H7 (cell line): ENCODE data around the gene FOXQ1. TPM values are rescaled to one million over a fixed set of nuclear protein-coding genes. Genes with fewer than 3 reads are reported as not detected.
A peak's percentile ranks its signal among the peaks of the same experiment; 100 is the strongest.
"Not testable (repeated sequence)": the region's sequence is repeated elsewhere in the genome, so short reads cannot be mapped to it uniquely, and the experiment has no call there.

Experiments used
- DNase-seq: peaks from one replicate; pipeline ENCODE4 v3.0.0; 2012
- H3K27me3 ChIP-seq: 2 replicates; pipeline ENCODE4 v1.6.0; 2011; ENCODE audit warnings: mild to moderate bottlenecking, low read length; ENCODE audit not compliant: control insufficient read depth, insufficient read depth
- H3K36me3 ChIP-seq: replicated peaks from 2 replicates; pipeline ENCODE4 v1.5.1; 2011; ENCODE audit warnings: low read length; ENCODE audit not compliant: control insufficient read depth, insufficient read depth
- H3K4me3 ChIP-seq: 2 replicates; pipeline ENCODE4 v1.5.1; 2011; ENCODE audit warnings: low read depth, mild to moderate bottlenecking, control low read depth, low read length, moderate library complexity; ENCODE audit not compliant: insufficient read depth
- total RNA-seq: library from RNA; depleted of rRNA; stranded (reverse); fragments of >200 nt; shearing (Covaris generic); gene quantifications from 2 replicates; pipeline ENCODE4 v1.2.3, GENCODE V29; 2014; rRNA removed

FOXQ1 gene
- total RNA-seq, 1 experiment from 2014 or later = 24.8 TPM

GRCh38 chr6:1347161-1347560, 35.3 kb downstream of the FOXQ1 start:
- Histone ChIP-seq H3K27me3 (no peaks in the 10 kb centered on the region), H3K4me3 (no peak overlapping the region), H3K36me3 (no peaks in the 10 kb centered on the region)
- DNase-seq = no peak

- no peak for DNase-seq
- H3K36me3 ChIP-seq = no peaks in the 10 kb centered on the region
- H3K4me3 ChIP-seq = no peak overlapping the region
- no peaks in the 10 kb centered on the region for H3K27me3 ChIP-seq
These were observed 36.8 kb downstream of the FOXQ1 start for GRCh38 chr6:1348675-1349074.

- no peak for DNase-seq
- no peaks in the 10 kb centered on the region for H3K27me3 ChIP-seq
- H3K36me3 ChIP-seq = no peaks in the 10 kb centered on the region
- H3K4me3 ChIP-seq = no peak overlapping the region
These were observed 37.8 kb downstream of the FOXQ1 start for GRCh38 chr6:1349655-1350054.

GRCh38 chr6:1351381-1352008, 39.6 kb downstream of the FOXQ1 start:
- Histone ChIP-seq H3K4me3 (no peak overlapping the region), H3K36me3 (no peaks in the 10 kb centered on the region), H3K27me3 (no peaks in the 10 kb centered on the region)
- no peak for DNase-seq

GRCh38 chr6:1355068-1355467, 43.2 kb downstream of the FOXQ1 start:
- H3K36me3 ChIP-seq, H3K4me3 ChIP-seq, DNase-seq, H3K27me3 ChIP-seq: not testable (repeated sequence)

- not testable (repeated sequence) for DNase-seq, H3K27me3 ChIP-seq, H3K36me3 ChIP-seq, H3K4me3 ChIP-seq
These were observed 49.8 kb downstream of the FOXQ1 start for GRCh38 chr6:1361717-1362116.

GRCh38 chr6:1362643-1363042, 50.7 kb downstream of the FOXQ1 start:
- no peaks in the 10 kb centered on the region for H3K36me3 ChIP-seq
- no peak for DNase-seq
- H3K27me3 ChIP-seq = peaks cover 3% of the 10 kb centered on the region; the same call in 1 of the 2 replicates
- no peak overlapping the region for H3K4me3 ChIP-seq

- DNase-seq = no peak
- H3K4me3 ChIP-seq = no peak overlapping the region
- H3K27me3 ChIP-seq = peaks cover 3% of the 10 kb centered on the region; the same call in 1 of the 2 replicates
- H3K36me3 ChIP-seq = no peaks in the 10 kb centered on the region
These were observed 51.4 kb downstream of the FOXQ1 start for GRCh38 chr6:1363298-1363697.

GRCh38 chr6:1363729-1364572, 52.1 kb downstream of the FOXQ1 start:
- Histone ChIP-seq H3K27me3 (peaks cover 3% of the 10 kb centered on the region; the same call in 1 of the 2 replicates), H3K36me3 (no peaks in the 10 kb centered on the region), H3K4me3 (no peak overlapping the region)
- DNase-seq = peak; percentile 23

Other genes with a start within 250 kb of the FOXQ1 start
- gene FOXF2, start 77.5 kb downstream of the FOXQ1 start, total RNA-seq = 0.52 and 0.89 TPM in 2 replicates